ENCODE measurements around the gene ADAM10.

The ADAM10 gene

DNA sequence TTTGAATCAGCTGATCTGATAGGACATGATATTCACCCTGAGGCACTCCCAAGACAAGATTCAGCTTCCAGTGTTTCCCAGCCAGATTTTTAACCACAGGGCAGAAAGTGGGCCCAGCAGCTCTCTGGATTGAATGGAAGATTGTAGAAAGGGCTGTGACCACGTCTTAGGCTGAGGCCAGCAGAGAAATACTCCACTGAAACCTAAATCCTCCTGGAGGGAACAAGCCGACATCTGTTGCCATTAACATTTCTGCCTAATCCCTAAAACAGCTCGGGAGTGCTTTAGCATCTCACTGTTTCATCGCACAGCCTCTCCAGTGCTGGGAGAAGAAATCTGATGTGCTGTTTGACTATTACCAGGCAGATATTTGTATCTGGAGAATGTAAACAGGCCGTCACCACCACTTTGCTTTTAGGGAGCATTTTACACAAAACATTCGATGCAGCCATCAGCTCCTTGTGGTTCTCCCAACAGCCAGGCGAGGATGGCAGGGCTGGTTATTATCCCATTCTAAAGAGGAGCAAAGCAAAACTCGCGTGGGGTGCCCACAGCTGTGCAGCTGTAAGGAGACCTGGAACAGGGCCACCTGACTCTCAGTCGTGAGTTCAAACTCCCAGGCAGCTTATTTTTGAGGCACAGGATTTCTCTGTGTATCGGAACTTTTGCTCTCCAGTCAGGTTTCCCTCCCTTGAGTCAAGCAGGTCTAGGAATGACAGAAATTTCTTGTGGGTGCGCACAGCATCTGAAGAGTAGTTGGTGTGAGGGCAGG, 200.3 kb downstream of the ADAM10 start:
- Histone ChIP-seq H3K9me3 (ENCODE audit: control insufficient read depth, insufficient read depth, low read depth, low read length) (no peaks in the 10 kb centered on the region), H3K27ac (ENCODE audit: extremely low read depth, low read depth, low read length) (no peak overlapping the region), H3K4me3 (ENCODE audit: low read depth, low read length) (no peak overlapping the region), H3K36me3 (ENCODE audit: control insufficient read depth in 2 of 2, insufficient read depth in 1 of 2, low read length in 2 of 2) (no peaks in the 10 kb centered on the region), H3K4me1 (ENCODE audit: control insufficient read depth, insufficient read depth, low read length) (no peaks in the 10 kb centered on the region)
- POLR2A ChIA-PET: no interaction called here
- no peak for TF ChIP-seq ZNF335 (tag by site-specific recombination; conservative IDR thresholded peaks at IDR 0.05)
- TF ChIP-seq ZNF362 (tag by site-specific recombination; IDR thresholded peaks at IDR 0.05): no peak
- TF ChIP-seq ZNF549 (tag by site-specific recombination; IDR thresholded peaks at IDR 0.05): no peak
- TF ChIP-seq, protein P1, sequence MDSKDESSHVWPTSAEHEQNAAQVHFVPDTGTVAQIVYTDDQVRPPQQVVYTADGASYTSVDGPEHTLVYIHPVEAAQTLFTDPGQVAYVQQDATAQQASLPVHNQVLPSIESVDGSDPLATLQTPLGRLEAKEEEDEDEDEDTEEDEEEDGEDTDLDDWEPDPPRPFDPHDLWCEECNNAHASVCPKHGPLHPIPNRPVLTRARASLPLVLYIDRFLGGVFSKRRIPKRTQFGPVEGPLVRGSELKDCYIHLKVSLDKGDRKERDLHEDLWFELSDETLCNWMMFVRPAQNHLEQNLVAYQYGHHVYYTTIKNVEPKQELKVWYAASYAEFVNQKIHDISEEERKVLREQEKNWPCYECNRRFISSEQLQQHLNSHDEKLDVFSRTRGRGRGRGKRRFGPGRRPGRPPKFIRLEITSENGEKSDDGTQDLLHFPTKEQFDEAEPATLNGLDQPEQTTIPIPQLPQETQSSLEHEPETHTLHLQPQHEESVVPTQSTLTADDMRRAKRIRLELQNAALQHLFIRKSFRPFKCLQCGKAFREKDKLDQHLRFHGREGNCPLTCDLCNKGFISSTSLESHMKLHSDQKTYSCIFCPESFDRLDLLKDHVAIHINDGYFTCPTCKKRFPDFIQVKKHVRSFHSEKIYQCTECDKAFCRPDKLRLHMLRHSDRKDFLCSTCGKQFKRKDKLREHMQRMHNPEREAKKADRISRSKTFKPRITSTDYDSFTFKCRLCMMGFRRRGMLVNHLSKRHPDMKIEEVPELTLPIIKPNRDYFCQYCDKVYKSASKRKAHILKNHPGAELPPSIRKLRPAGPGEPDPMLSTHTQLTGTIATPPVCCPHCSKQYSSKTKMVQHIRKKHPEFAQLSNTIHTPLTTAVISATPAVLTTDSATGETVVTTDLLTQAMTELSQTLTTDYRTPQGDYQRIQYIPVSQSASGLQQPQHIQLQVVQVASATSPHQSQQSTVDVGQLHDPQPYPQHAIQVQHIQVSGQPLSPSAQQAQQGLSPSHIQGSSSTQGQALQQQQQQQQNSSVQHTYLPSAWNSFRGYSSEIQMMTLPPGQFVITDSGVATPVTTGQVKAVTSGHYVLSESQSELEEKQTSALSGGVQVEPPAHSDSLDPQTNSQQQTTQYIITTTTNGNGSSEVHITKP (tag by site-specific recombination; IDR thresholded peaks at IDR 0.05): no peak
- no peak for TF ChIP-seq ZNF707 (tag by site-specific recombination; IDR thresholded peaks at IDR 0.05)
- TF ChIP-seq HIC1 (tag by site-specific recombination; IDR thresholded peaks at IDR 0.05): no peak
- no peak for TF ChIP-seq BCL6B (tag by site-specific recombination; IDR thresholded peaks at IDR 0.05)
- TF ChIP-seq, protein P2, sequence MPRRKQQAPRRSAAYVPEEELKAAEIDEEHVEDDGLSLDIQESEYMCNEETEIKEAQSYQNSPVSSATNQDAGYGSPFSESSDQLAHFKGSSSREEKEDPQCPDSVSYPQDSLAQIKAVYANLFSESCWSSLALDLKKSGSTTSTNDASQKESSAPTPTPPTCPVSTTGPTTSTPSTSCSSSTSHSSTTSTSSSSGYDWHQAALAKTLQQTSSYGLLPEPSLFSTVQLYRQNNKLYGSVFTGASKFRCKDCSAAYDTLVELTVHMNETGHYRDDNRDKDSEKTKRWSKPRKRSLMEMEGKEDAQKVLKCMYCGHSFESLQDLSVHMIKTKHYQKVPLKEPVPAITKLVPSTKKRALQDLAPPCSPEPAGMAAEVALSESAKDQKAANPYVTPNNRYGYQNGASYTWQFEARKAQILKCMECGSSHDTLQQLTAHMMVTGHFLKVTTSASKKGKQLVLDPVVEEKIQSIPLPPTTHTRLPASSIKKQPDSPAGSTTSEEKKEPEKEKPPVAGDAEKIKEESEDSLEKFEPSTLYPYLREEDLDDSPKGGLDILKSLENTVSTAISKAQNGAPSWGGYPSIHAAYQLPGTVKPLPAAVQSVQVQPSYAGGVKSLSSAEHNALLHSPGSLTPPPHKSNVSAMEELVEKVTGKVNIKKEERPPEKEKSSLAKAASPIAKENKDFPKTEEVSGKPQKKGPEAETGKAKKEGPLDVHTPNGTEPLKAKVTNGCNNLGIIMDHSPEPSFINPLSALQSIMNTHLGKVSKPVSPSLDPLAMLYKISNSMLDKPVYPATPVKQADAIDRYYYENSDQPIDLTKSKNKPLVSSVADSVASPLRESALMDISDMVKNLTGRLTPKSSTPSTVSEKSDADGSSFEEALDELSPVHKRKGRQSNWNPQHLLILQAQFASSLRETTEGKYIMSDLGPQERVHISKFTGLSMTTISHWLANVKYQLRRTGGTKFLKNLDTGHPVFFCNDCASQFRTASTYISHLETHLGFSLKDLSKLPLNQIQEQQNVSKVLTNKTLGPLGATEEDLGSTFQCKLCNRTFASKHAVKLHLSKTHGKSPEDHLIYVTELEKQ (tag by site-specific recombination; IDR thresholded peaks at IDR 0.05; ENCODE audit: borderline replicate concordance): no peak
- TF ChIP-seq TCF7L2 (IDR thresholded peaks at IDR 0.05; ENCODE audit: borderline replicate concordance, low read depth, low read length): no peak
- no peak for TF ChIP-seq REPIN1 (tag by site-specific recombination; IDR thresholded peaks at IDR 0.05; ENCODE audit: low read depth)
- CTCF ChIA-PET: interaction anchor here (0.6 kb wide), 1 partner anchor 16 kb away, joined by 4 read pairs; no protein-coding TSS in a partner anchor

Data from HEK293 (cell line).